ENCODE measurements around the gene REV3L.

REV3L gene

DNA sequence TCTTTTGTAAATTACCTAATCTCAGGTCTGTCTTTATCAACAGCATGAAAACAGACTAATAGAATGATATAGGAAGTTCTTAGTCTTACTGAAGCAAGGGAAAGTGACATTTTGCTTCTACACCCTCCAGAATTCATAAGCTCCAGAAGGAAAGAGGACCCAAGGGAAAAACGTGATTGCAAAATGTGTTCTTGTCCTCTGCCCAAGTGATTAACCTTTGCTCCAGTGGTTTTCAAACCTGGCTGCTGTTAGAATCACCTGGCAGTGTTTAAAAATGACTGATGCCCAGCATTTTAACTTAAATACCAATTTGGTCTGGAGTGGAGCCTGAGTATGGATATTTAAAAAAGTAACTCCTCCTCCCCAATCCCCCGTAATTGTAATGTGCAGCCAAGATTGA, 204.3 kb downstream of the REV3L start:
- no peak overlapping the region for H3K27ac ChIP-seq
- no peak overlapping the region for H3K9ac ChIP-seq (ENCODE audit: insufficient read length)
- H3K4me3 ChIP-seq = no peak overlapping the region
- peaks cover 13% of the 10 kb centered on the region for H3K9me3 ChIP-seq (ENCODE audit: low read depth, low read length)
- peaks cover 66% of the 10 kb centered on the region for H3K36me3 ChIP-seq (ENCODE audit: insufficient read depth, low read length)
- DNase-seq (ENCODE audit: low read depth, low spot score) = no peak
- no peak for TF ChIP-seq FOXP2 (optimal IDR thresholded peaks at IDR 0.05; ENCODE audit: control extremely low read depth, extremely low read length, insufficient read depth)
- no peak for TF ChIP-seq EZH2 (IDR thresholded peaks at IDR 0.05)
- no peak for TF ChIP-seq POLR2AphosphoS5 (IDR thresholded peaks at IDR 0.05; ENCODE audit: borderline replicate concordance, low read depth, low read length)

DNA sequence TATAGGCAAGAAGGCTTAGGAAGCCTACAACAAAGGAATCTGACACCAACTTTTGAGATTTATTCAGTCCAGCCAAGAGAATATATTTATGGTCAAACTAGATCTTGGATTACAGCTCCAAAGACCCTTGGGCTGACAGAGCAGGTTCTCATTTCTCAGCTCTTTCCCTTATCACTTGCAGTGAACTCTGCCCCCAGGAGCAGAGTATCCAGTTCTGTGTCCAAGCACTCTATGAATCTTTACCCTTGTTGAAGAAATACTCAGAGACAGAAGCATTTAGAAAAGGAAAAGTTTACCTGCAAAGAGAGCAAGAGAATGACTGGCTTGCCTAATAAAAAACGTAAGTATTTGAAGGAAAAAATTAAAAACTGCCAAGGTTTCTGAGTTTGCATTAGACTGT, 205.2 kb downstream of the REV3L start:
- no peak overlapping the region for H3K9ac ChIP-seq (ENCODE audit: insufficient read length)
- peaks cover 74% of the 10 kb centered on the region for H3K36me3 ChIP-seq (ENCODE audit: insufficient read depth, low read length)
- no peak for TF ChIP-seq FOXP2 (optimal IDR thresholded peaks at IDR 0.05; ENCODE audit: control extremely low read depth, extremely low read length, insufficient read depth)
- TF ChIP-seq POLR2AphosphoS5 (IDR thresholded peaks at IDR 0.05; ENCODE audit: borderline replicate concordance, low read depth, low read length) = no peak
- TF ChIP-seq EZH2 (IDR thresholded peaks at IDR 0.05) = no peak
- H3K4me3 ChIP-seq = no peak overlapping the region
- H3K27ac ChIP-seq = no peak overlapping the region
- peaks cover 13% of the 10 kb centered on the region for H3K9me3 ChIP-seq (ENCODE audit: low read depth, low read length)
- no peak for DNase-seq (ENCODE audit: low read depth, low spot score)

DNA sequence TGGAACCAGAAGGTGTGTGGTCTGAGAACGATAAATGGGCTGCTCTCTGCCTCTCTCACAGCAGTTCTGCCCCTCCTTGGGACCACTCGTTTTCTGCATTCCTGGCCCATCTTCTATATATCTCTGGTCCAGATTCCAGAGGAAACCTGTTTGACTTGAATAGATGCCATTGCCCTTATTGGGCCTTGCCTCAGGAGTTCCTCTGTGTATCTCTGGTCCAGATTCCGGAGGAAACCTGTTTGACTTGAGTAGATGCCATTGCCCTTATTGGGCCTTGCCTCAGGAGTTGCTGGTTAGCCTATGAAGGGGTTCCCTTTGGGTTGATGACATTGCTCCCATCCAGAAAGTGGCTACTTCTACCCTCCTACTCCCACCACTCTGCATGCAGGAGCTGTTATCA, 206.3 kb downstream of the REV3L start:
- TF ChIP-seq EZH2 (IDR thresholded peaks at IDR 0.05) (no peak), FOXP2 (optimal IDR thresholded peaks at IDR 0.05; ENCODE audit: control extremely low read depth, extremely low read length, insufficient read depth) (no peak), POLR2AphosphoS5 (IDR thresholded peaks at IDR 0.05; ENCODE audit: borderline replicate concordance, low read depth, low read length) (no peak)
- no peak for DNase-seq (ENCODE audit: low read depth, low spot score)
- Histone ChIP-seq H3K4me3 (no peak overlapping the region), H3K36me3 (ENCODE audit: insufficient read depth, low read length) (peaks cover 74% of the 10 kb centered on the region), H3K27ac (no peak overlapping the region), H3K9me3 (ENCODE audit: low read depth, low read length) (peaks cover 13% of the 10 kb centered on the region), H3K9ac (ENCODE audit: insufficient read length) (no peak overlapping the region)

DNA sequence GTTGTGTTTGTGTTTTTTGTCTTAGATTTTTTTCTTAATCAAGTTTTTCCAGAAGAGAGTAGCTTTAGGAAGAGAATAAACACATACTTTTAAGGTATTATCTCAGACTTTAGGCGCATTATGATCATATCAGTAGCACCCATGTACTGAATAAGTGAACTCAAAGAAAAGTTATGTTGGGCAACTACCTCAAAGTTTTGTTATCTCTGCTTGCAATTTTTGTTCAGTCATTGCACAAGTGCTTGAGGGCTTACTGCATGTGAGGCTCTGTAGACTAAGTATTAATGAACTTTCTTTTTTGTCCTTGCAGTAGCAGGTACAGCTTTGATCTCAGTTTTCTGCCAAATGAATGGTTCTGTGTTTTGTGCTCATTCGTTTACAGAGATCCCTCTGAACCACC, 206.7 kb downstream of the REV3L start:
- peaks cover 13% of the 10 kb centered on the region for H3K9me3 ChIP-seq (ENCODE audit: low read depth, low read length)
- no peak overlapping the region for H3K9ac ChIP-seq (ENCODE audit: insufficient read length)
- peaks cover 74% of the 10 kb centered on the region for H3K36me3 ChIP-seq (ENCODE audit: insufficient read depth, low read length)
- DNase-seq (ENCODE audit: low read depth, low spot score) = no peak
- no peak overlapping the region for H3K27ac ChIP-seq
- TF ChIP-seq EZH2 (IDR thresholded peaks at IDR 0.05) (no peak), POLR2AphosphoS5 (IDR thresholded peaks at IDR 0.05; ENCODE audit: borderline replicate concordance, low read depth, low read length) (no peak), FOXP2 (optimal IDR thresholded peaks at IDR 0.05; ENCODE audit: control extremely low read depth, extremely low read length, insufficient read depth) (no peak)
- no peak overlapping the region for H3K4me3 ChIP-seq

DNA sequence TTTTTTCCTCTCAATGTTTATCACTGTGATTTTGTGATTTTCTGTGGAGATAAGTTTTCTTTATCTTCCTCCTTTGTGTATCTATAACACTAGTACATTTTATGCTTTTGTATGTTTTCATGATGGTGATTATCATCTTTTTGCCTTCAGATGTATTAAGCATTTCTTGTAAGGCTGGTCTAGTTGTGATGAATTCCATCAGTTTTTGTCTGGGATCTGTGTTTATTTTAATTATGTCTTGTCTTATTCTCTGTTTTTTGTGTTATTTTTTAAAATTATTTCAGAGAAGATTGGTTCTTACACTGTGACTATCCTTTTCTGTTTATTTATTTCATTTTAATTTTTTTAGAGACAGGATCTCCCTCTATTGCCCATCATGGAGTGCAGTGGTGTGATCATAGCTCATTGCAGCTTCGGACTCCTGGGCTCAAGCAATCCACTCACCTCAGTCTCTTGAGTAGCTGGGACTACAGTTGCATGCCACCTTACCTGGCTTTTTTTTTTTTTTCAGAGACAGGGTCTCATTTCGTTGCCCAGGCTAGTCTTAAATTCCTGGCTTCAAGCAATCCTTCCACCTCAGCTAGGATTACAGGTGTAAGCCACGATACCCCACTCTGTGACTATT, 208.3 kb downstream of the REV3L start:
- peaks cover 13% of the 10 kb centered on the region for H3K9me3 ChIP-seq (ENCODE audit: low read depth, low read length)
- H3K9ac ChIP-seq (ENCODE audit: insufficient read length) = no peak overlapping the region
- H3K27ac ChIP-seq = no peak overlapping the region
- no peak for TF ChIP-seq POLR2AphosphoS5 (IDR thresholded peaks at IDR 0.05; ENCODE audit: borderline replicate concordance, low read depth, low read length)
- no peak for TF ChIP-seq EZH2 (IDR thresholded peaks at IDR 0.05)
- no peak for TF ChIP-seq FOXP2 (optimal IDR thresholded peaks at IDR 0.05; ENCODE audit: control extremely low read depth, extremely low read length, insufficient read depth)
- H3K36me3 ChIP-seq (ENCODE audit: insufficient read depth, low read length) = peaks cover 70% of the 10 kb centered on the region
- H3K4me3 ChIP-seq = no peak overlapping the region
- DNase-seq (ENCODE audit: low read depth, low spot score) = no peak

DNA sequence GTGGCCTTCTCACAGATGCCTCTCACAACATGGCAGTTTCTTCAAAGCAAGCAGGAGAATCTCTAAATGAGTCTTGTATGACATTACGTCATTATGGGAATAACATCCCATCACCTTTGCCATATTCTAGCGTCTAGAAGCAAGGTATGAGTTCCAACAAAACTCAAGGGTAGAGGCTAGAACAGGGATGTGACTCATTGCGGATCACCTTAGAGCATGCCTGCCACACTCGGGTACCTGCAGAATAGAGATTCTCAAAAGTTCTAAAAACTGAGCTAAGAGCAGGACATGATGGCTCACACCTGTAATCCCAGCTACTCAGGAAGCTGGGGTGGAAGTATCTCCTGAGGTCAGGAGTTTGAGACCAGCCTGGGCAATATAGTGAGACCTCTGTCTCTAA, 212.9 kb downstream of the REV3L start:
- no peak for DNase-seq (ENCODE audit: low read depth, low spot score)
- H3K9me3 ChIP-seq (ENCODE audit: low read depth, low read length) = peaks cover 9% of the 10 kb centered on the region; the same call in 1 of the 2 replicates
- no peak for TF ChIP-seq EZH2 (IDR thresholded peaks at IDR 0.05)
- TF ChIP-seq FOXP2 (optimal IDR thresholded peaks at IDR 0.05; ENCODE audit: control extremely low read depth, extremely low read length, insufficient read depth) = no peak
- TF ChIP-seq POLR2AphosphoS5 (IDR thresholded peaks at IDR 0.05; ENCODE audit: borderline replicate concordance, low read depth, low read length) = no peak
- H3K27ac ChIP-seq = no peak overlapping the region
- H3K4me3 ChIP-seq = no peak overlapping the region
- H3K9ac ChIP-seq (ENCODE audit: insufficient read length) = no peak overlapping the region
- H3K36me3 ChIP-seq (ENCODE audit: insufficient read depth, low read length) = peaks cover 66% of the 10 kb centered on the region

DNA sequence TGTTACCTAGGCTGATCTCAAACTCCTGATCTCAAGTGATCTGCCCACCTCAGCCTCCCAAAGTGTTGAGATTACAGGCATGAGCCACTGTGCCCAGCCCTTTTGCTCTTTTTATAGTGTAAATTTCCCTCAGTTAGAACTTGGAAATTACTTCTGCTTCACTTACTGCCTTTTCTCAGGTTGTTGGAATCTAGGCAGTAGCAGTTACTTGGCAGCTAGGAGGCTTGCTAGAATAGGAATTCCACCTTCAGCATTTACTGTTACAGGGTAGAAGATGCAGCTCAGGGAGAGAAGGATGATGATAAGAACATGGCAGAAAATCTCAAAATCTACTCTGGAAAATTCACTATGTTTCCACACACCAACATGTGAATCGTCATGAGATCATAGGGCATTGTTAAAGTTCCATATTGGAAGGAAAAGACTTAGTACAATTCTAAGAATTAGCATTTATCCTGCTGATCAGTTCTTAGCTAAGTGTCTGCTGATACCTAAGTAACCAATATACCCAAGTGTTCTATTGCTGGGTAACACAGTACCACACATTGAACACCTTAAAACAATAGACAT, 213.5 kb downstream of the REV3L start:
- TF ChIP-seq EZH2 (IDR thresholded peaks at IDR 0.05) = no peak
- no peak for TF ChIP-seq POLR2AphosphoS5 (IDR thresholded peaks at IDR 0.05; ENCODE audit: borderline replicate concordance, low read depth, low read length)
- TF ChIP-seq FOXP2 (optimal IDR thresholded peaks at IDR 0.05; ENCODE audit: control extremely low read depth, extremely low read length, insufficient read depth) = no peak
- Histone ChIP-seq H3K36me3 (ENCODE audit: insufficient read depth, low read length) (peaks cover 59% of the 10 kb centered on the region), H3K27ac (no peak overlapping the region), H3K4me3 (no peak overlapping the region), H3K9ac (ENCODE audit: insufficient read length) (no peak overlapping the region), H3K9me3 (ENCODE audit: low read depth, low read length) (peaks cover 4% of the 10 kb centered on the region; the same call in 1 of the 2 replicates)
- DNase-seq (ENCODE audit: low read depth, low spot score) = no peak

DNA sequence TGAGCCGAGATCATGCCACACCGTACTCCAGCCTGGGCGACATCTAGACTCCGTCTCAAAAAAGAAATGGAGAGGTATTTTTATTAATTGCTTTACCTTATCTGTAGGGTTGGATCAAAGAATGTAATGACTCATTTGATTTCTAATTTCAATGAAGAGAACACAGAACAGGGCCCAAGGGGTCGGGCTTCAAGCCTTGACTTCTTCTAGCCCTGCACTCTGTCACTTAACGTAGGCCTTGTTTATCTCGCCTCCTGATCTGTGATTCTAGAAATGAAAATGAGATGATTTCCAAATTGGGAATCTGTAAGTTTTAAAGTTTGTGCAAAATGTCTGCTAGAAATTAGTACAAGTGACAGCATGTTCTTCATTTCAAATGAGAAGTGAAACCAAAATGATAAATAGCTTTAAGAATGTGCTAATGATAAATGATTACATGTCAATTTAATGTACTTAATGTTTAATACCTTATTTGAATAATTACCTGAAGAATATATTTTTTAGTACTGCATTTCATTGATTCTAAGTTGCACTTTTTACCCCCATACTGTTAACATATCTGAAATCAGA, 215.2 kb downstream of the REV3L start:
- Histone ChIP-seq H3K9me3 (ENCODE audit: low read depth, low read length) (no peaks in the 10 kb centered on the region), H3K9ac (ENCODE audit: insufficient read length) (no peak overlapping the region), H3K27ac (no peak overlapping the region), H3K36me3 (ENCODE audit: insufficient read depth, low read length) (peaks cover 52% of the 10 kb centered on the region), H3K4me3 (no peak overlapping the region)
- DNase-seq (ENCODE audit: low read depth, low spot score) = no peak
- no peak for TF ChIP-seq POLR2AphosphoS5 (IDR thresholded peaks at IDR 0.05; ENCODE audit: borderline replicate concordance, low read depth, low read length)
- TF ChIP-seq FOXP2 (optimal IDR thresholded peaks at IDR 0.05; ENCODE audit: control extremely low read depth, extremely low read length, insufficient read depth) = no peak
- no peak for TF ChIP-seq EZH2 (IDR thresholded peaks at IDR 0.05)

All from SK-N-MC (cell line).